CD4-positive, alpha-beta T cell treated with Interleukin-6 at 100 ng/mL for 8 hours (primary cell): Measurements from ENCODE around the gene LTF.
"Not testable (repeated sequence)": the region's sequence is repeated elsewhere in the genome, so short reads cannot be mapped to it uniquely, and the experiment has no call there.

Experiments
- DNase-seq: peaks from one replicate; pipeline ENCODE4 v3.0.0-alpha.2; 2020; ENCODE audit warnings: mixed read lengths, low spot score

The LTF gene

DNA sequence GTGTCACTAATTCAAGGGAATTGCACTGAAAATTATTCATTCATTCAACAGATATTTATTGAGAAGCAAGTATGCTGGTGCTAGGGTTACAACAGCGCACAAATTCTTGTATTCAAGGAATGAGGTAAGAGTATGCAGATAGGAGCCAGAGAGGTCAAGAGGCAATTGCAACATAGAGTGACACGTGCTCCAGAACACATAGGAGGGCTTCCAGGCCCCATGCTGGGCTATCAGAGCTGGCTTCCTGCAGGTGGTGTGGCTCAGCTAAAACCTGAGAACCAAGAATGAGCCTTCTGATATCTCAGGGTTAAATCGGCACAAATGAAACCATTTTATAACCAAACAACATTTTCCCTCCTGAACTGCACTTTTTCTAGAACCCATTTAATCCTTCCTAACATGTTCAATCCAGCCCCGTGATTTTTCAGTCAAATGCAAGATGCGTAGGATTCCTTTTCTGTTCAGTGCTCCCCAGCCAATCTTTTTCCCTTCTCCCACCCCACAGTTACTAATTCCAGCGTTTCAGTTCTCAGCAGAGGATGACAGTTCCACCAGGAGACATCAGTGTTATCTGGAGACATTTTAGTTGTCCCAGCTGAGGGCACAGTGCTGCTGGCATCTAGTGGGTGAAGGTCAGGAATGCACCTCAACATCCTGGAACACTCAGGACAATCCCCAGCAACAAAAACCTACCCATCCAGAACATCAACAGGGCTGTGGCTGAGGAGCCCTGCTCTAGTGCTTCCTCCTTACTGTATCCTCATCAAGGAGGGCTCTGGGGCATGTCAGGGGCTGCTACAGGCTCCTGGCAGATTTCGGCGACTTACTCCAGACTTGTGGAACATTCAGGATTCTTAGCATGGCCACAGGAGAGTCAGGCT is 70.9 kb downstream of the LTF start:
- no peak for DNase-seq

DNA sequence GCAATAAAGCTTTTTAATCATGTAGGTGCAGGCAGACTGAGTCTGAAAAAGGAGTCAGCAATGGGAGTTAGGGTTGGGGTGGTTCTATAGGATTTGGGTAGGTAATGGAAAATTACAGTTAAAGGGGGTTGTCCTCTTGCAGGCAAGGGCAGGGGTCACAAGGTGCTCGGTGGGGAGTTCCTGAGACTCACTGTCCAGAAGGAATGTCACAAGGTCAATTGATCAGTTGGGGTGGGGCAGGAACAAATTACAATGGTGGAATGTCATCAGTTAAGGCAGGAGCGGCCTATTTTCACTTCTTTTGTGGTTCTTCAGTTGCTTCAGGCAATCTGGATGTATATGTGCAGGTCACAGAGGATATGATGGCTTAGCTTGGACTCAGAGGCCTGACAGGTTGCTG is 71.7 kb downstream of the LTF start:
- no peak for DNase-seq

DNA sequence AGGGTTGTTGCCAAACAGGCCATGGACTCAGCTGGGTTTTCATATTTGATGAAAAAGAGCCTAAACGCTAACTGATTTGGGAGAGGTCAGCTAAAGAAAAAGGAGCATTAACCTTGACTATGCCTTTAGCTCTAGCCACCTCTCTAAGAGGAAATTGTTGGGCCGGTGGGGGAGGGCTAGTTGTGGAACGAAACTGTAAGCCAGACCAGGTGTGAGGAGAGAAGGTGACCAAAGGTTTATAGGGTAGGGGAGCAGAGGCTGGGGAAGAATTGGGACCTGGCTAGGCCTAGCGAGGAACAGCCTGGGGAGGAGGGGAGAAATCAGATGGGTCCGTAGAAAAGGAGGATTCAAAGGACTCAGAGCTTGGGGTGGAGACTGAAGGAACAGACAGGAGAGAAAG is 73.2 kb downstream of the LTF start:
- not testable (repeated sequence) for DNase-seq

DNA sequence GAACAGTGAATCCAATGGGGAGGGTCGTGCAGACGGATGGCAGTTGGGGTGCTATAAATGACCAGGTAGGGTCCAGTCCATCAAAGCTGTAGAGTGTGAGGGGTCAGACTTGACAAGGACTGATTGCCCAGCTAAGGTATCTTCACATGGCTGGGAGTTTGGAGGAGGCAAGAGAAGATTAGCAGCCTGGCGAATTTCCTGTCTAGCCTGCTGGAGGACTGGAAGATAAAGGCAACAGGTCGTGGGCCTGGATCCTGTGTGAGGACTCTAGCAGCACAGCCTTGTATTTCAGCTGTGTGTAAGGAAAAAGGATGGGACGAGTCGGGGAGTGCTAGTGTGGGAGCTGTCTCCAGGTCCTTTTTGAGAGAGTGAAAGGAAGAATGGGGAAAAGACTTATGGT is 75.4 kb downstream of the LTF start:
- DNase-seq: no peak

DNA sequence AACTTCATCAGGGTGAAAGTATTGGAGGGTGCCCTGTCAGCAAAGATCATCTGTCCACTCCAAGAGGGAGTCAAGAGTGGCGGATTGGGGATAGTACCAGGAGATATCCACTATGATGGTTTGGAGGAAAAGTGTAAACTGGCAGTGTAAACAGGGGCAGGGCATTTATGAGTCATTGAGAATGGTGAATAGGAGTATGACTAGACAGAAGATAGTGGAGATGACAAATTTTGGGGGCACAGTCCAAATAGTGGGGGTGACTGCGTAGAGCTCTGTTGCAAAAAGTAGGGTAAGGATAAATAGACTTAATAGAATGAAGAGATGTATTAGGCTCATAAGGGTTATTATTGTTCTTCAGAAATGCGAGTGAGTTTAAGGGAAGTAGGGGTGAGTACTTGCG is 75.9 kb downstream of the LTF start:
- not testable (repeated sequence) for DNase-seq

DNA sequence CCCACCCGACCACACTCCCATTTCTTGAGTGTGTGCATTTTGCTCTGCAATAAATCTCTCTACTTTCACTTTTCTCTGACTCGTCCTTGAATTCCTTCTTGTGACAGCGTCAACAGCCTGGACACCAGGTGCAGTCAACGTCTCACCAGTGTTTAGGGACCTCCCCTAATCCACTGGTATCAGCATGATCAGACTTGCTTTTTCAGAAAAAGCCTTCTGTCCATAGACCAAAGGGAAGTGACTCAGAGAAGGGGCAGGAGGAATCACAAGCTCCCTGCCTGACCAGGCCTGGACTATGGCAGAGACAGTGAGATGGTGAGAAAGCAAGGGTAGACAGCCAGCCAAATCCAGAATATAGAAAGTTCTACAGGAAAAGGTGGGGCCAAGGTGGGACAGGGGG is 78.5 kb downstream of the LTF start:
- DNase-seq: no peak
